ENCODE data around the gene TOR1B.
"Not testable (repeated sequence)": the region's sequence is repeated elsewhere in the genome, so short reads cannot be mapped to it uniquely, and the experiment has no call there.

The TOR1B gene

DNA sequence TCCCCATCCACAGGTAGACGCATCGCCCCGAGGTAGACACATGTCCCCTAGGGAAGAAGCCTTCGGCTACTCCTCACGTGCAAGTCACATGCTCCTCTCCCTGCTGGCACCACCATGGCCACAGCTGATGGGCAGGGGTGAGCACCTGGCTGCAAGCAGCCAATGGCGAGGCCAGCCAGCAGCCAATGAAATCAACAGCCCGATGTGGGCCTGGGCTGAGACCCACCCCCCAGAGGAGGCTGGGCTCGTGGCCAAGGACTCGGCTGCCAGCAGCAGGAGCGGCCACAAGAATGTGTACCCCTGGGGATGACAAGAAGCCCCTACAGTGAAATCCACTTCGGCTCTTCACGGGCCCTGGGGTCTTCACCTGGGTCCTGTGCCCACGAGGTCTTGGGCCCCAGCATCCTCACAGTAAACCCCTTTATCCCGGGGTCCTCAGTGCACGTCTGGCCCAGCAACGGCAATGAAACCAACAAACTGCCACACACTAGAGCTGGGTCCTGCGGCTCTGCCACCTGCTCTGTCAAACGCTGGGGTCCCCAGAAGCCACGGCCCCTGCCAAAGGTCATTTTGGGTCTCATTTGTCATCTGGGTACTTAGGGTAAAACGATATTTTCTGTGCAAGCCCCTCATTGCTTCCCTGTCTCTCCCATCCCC, 28.1 kb upstream of the TOR1B start:
- H4K20me1 ChIP-seq (ENCODE audit: insufficient read depth, low read length), result no peaks in the 10 kb centered on the region
- TF ChIP-seq, protein P1, sequence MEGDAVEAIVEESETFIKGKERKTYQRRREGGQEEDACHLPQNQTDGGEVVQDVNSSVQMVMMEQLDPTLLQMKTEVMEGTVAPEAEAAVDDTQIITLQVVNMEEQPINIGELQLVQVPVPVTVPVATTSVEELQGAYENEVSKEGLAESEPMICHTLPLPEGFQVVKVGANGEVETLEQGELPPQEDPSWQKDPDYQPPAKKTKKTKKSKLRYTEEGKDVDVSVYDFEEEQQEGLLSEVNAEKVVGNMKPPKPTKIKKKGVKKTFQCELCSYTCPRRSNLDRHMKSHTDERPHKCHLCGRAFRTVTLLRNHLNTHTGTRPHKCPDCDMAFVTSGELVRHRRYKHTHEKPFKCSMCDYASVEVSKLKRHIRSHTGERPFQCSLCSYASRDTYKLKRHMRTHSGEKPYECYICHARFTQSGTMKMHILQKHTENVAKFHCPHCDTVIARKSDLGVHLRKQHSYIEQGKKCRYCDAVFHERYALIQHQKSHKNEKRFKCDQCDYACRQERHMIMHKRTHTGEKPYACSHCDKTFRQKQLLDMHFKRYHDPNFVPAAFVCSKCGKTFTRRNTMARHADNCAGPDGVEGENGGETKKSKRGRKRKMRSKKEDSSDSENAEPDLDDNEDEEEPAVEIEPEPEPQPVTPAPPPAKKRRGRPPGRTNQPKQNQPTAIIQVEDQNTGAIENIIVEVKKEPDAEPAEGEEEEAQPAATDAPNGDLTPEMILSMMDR (IDR thresholded peaks at IDR 0.05; ENCODE audit: low read depth, low read length), result no peak
- no peak for TF ChIP-seq EZH2phosphoT487 (IDR thresholded peaks at IDR 0.05; ENCODE audit: low read depth)
- no peaks in the 10 kb centered on the region for H3K79me2 ChIP-seq (ENCODE audit: low read length)
- no peak overlapping the region for H2AFZ ChIP-seq (ENCODE audit: low read depth, low read length)
- no peaks in the 10 kb centered on the region for H3K27me3 ChIP-seq (ENCODE audit: low read depth, low read length)
- H3K27ac ChIP-seq (ENCODE audit: low read length), result no peak overlapping the region
- H3K9ac ChIP-seq (ENCODE audit: low read length), result no peak overlapping the region
- no peaks in the 10 kb centered on the region for H3K4me1 ChIP-seq (ENCODE audit: low read length)
- no peak overlapping the region for H3K4me2 ChIP-seq (ENCODE audit: low read length)
- H3K9me3 ChIP-seq (ENCODE audit: insufficient read depth, low read length), result no peaks in the 10 kb centered on the region
- no peak overlapping the region for H3K4me3 ChIP-seq (ENCODE audit: low read length)
- H3K36me3 ChIP-seq (replicated peaks; ENCODE audit: low read depth, low read length), result no peaks in the 10 kb centered on the region

DNA sequence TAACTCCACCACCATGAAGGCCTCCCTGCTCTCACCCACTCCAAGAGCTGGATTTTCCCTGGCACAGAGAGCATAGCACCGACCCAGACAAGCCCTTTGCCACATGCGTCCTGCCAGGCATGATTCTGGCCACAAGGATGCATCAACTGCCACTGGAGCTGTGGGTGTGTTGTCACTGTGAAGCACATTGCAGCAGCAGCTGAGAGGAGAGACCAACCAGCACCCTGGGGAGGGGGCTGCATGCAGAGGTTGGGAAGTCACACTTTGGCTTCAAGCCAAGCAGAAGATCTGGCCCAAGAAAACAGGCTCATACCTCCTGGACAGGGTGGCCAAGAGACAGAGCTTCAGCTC, 27.6 kb upstream of the TOR1B start:
- H3K27ac ChIP-seq (ENCODE audit: low read length), result no peak overlapping the region
- no peaks in the 10 kb centered on the region for H3K79me2 ChIP-seq (ENCODE audit: low read length)
- no peaks in the 10 kb centered on the region for H4K20me1 ChIP-seq (ENCODE audit: insufficient read depth, low read length)
- H3K9ac ChIP-seq (ENCODE audit: low read length), result no peak overlapping the region
- no peaks in the 10 kb centered on the region for H3K27me3 ChIP-seq (ENCODE audit: low read depth, low read length)
- TF ChIP-seq, protein P1 (IDR thresholded peaks at IDR 0.05; ENCODE audit: low read depth, low read length), result no peak
- no peak for TF ChIP-seq EZH2phosphoT487 (IDR thresholded peaks at IDR 0.05; ENCODE audit: low read depth)
- no peaks in the 10 kb centered on the region for H3K9me3 ChIP-seq (ENCODE audit: insufficient read depth, low read length)
- no peak overlapping the region for H2AFZ ChIP-seq (ENCODE audit: low read depth, low read length)
- H3K4me3 ChIP-seq (ENCODE audit: low read length), result no peak overlapping the region
- H3K4me1 ChIP-seq (ENCODE audit: low read length), result no peaks in the 10 kb centered on the region
- H3K36me3 ChIP-seq (replicated peaks; ENCODE audit: low read depth, low read length), result no peaks in the 10 kb centered on the region
- H3K4me2 ChIP-seq (ENCODE audit: low read length), result no peak overlapping the region

DNA sequence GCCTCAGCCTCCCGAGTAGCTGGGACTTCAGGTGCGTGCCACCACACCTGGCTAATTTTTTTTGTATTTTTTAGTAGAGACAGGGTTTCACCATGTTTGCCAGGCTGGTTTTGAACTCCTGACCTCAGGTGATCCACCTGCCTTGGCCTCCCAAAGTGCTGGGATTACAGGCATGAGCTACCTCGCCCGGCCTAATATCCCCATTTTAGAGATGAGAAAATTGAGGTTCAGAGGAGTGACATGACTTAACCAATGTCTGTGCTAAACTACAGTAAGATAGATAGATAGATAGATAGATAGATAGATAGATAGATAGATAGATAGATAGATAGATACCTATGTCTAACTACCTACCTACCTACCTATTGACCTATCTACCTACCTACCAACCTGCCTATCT, 26.9 kb upstream of the TOR1B start:
- not testable (repeated sequence) for H3K4me1 ChIP-seq (ENCODE audit: low read length); H4K20me1 ChIP-seq (ENCODE audit: insufficient read depth, low read length); H3K79me2 ChIP-seq (ENCODE audit: low read length); H3K27ac ChIP-seq (ENCODE audit: low read length); H3K9ac ChIP-seq (ENCODE audit: low read length); H3K36me3 ChIP-seq (replicated peaks; ENCODE audit: low read depth, low read length); H2AFZ ChIP-seq (ENCODE audit: low read depth, low read length); H3K27me3 ChIP-seq (ENCODE audit: low read depth, low read length); H3K9me3 ChIP-seq (ENCODE audit: insufficient read depth, low read length); H3K4me2 ChIP-seq (ENCODE audit: low read length); H3K4me3 ChIP-seq (ENCODE audit: low read length)

DNA sequence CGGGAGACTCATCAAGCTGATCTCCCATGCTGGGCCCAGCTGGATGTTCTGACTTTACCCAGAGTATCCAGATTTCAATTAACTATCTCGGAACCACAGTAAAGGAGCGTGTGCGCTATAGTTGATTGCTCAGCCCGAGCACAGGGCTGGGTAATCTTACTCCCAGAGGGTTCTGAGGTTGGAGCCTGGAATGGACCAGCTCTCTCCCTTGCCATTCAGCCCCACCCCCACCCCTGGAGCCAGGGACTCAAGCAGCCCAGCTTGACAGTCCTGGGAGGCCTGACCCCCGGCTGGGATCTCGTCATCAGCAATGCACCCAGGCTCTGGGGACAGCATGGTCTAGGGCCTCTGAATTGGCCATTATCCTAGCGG, 26.4 kb upstream of the TOR1B start:
- no peak overlapping the region for H3K27ac ChIP-seq (ENCODE audit: low read length)
- no peaks in the 10 kb centered on the region for H3K27me3 ChIP-seq (ENCODE audit: low read depth, low read length)
- no peak overlapping the region for H3K4me3 ChIP-seq (ENCODE audit: low read length)
- TF ChIP-seq EZH2phosphoT487 (IDR thresholded peaks at IDR 0.05; ENCODE audit: low read depth), result no peak
- TF ChIP-seq, protein P1 (IDR thresholded peaks at IDR 0.05; ENCODE audit: low read depth, low read length), result no peak
- no peaks in the 10 kb centered on the region for H3K36me3 ChIP-seq (replicated peaks; ENCODE audit: low read depth, low read length)
- H4K20me1 ChIP-seq (ENCODE audit: insufficient read depth, low read length), result no peaks in the 10 kb centered on the region
- no peak overlapping the region for H3K4me2 ChIP-seq (ENCODE audit: low read length)
- no peak overlapping the region for H3K9ac ChIP-seq (ENCODE audit: low read length)
- H3K79me2 ChIP-seq (ENCODE audit: low read length), result no peaks in the 10 kb centered on the region
- no peaks in the 10 kb centered on the region for H3K9me3 ChIP-seq (ENCODE audit: insufficient read depth, low read length)
- H3K4me1 ChIP-seq (ENCODE audit: low read length), result no peaks in the 10 kb centered on the region
- no peak overlapping the region for H2AFZ ChIP-seq (ENCODE audit: low read depth, low read length)
